ENCODE measurements around the gene TMEM63A. TPM values are rescaled to one million over a fixed set of nuclear protein-coding genes. Genes with fewer than 3 reads are reported as not detected.

TMEM63A gene
- total and polyA plus RNA-seq, 10 of the 15 experiments (the other 5 are each of a cell fraction or from before 2014, with no cell fraction given): 1.3 to 33.5 (median 15.2) TPM

GRCh38 chr1:225845571-225846259 lies 36.5 kb downstream of the TMEM63A start:
- peaks cover 34% of the 10 kb centered on the region for H3K4me1 ChIP-seq (ENCODE audit: control insufficient read depth, insufficient read depth, low read length)
- no peak overlapping the region for H3K9ac ChIP-seq (ENCODE audit: control insufficient read depth, insufficient read depth, low read length)
- BruUV-seq (replicated peaks): no TSS peak
- ChIA-PET RAD21 (ENCODE audit: unreplicated experiment) (interaction anchor here (0.8 kb wide), 1 partner anchor 68 kb away, joined by 3 read pairs; the partner anchor contains the start of gene SRP9), SMC1A (ENCODE audit: uncharacterized antibody, unreplicated experiment) (no interaction called here), CTCF (interaction anchor here (0.8 to 1.7 kb wide), 3 partner anchors 68 to 371 kb away, joined by 3 to 10 read pairs (median 3); partner anchors contain the start of gene SRP9), POLR2A (interaction anchor here (1.4 kb wide), 1 partner anchor 36 kb away, joined by 5 read pairs; the partner anchor contains the start of gene TMEM63A)
- H2AFZ ChIP-seq (ENCODE audit: control insufficient read depth, low read depth, low read length): no peak overlapping the region
- in situ Hi-C loops (cut with MboI) (no loop called here), intact Hi-C loops (cut with micrococcal nuclease; ENCODE audit: unreplicated experiment) (loop anchor here (10.0 kb wide), 2 partner anchors 291 to 371 kb away; no protein-coding TSS in a partner anchor)
- DNase-seq (ENCODE audit: low read depth, low spot score) (no peak), ATAC-seq (peak; percentile 36), FAIRE-seq (no peak)
- no peak overlapping the region for H3K4me3 ChIP-seq
- H3K4me2 ChIP-seq (ENCODE audit: control insufficient read depth, insufficient read depth): no peak overlapping the region
- no peaks in the 10 kb centered on the region for H3K9me3 ChIP-seq (replicated peaks; ENCODE audit: control insufficient read depth, insufficient read depth, low read length)
- no peaks in the 10 kb centered on the region for H3K79me2 ChIP-seq (ENCODE audit: control insufficient read depth, insufficient read depth, low read length)
- peaks cover 0 to 2% of the 10 kb centered on the region in 2 experiments; a peak in 2 of 4 replicates for H3K36me3 ChIP-seq (ENCODE audit: control insufficient read depth in 2 of 2, insufficient read depth in 2 of 2, low read length in 1 of 2)
- no peak overlapping the region for H3K27ac ChIP-seq (ENCODE audit: control insufficient read depth, insufficient read depth)
- 85% methylated on average over 13 of the region's 13 CpGs for whole genome bisulfite sequencing (ENCODE audit: insufficient coverage, insufficient replicate concordance, low lambda C conversion rate, missing lambda C conversion rate)
- no peaks in the 10 kb centered on the region for H4K20me1 ChIP-seq (ENCODE audit: control insufficient read depth, insufficient read depth)
- no peaks in the 10 kb centered on the region for H3K27me3 ChIP-seq (replicated peaks in 1 of 2; ENCODE audit: control insufficient read depth in 2 of 2, insufficient read depth in 2 of 2, low read length in 1 of 2)
- TF ChIP-seq RELB (IDR thresholded peaks at IDR 0.05; ENCODE audit: low read depth): no peak
- TF ChIP-seq SKIL (IDR thresholded peaks at IDR 0.05; ENCODE audit: low read depth, poor library complexity, severe bottlenecking): no peak
- TF ChIP-seq CHD1 (IDR thresholded peaks at IDR 0.05; ENCODE audit: low read depth, low read length): no peak
- TF ChIP-seq SMC3 (IDR thresholded peaks at IDR 0.05; ENCODE audit: borderline replicate concordance, low read length): peak; percentile 33; the same call in 1 of the 2 replicates
- TF ChIP-seq RAD21 (IDR thresholded peaks at IDR 0.05; ENCODE audit: insufficient read depth, low read depth, low read length): peak; percentile 68
- TF ChIP-seq RUNX3 (IDR thresholded peaks at IDR 0.05; ENCODE audit: low read length): no peak
- TF ChIP-seq HDGF (IDR thresholded peaks at IDR 0.05): no peak
- TF ChIP-seq POLR2A (IDR thresholded peaks at IDR 0.05; ENCODE audit: low read depth, low read length): peak; percentile 27
- TF ChIP-seq ZNF687 (IDR thresholded peaks at IDR 0.05): no peak
- no peak for TF ChIP-seq CBX5 (IDR thresholded peaks at IDR 0.05; ENCODE audit: low read depth)
- no peak for TF ChIP-seq MTA2 (IDR thresholded peaks at IDR 0.05; ENCODE audit: low read depth)
- no peak for TF ChIP-seq ZNF207 (IDR thresholded peaks at IDR 0.05; ENCODE audit: borderline replicate concordance)
- no peak for TF ChIP-seq IRF4 (IDR thresholded peaks at IDR 0.05; ENCODE audit: low read depth, low read length)
- no peak for TF ChIP-seq LARP7 (IDR thresholded peaks at IDR 0.05)
- no peak for TF ChIP-seq ATF2 (IDR thresholded peaks at IDR 0.05; ENCODE audit: low read length)
